GM12878 (cell line): Measurements from ENCODE around the gene CIP2A. TPM values are rescaled to one million over a fixed set of nuclear protein-coding genes. Genes with fewer than 3 reads are reported as not detected.

Experiments
- polyA plus RNA-seq, 11 experiments: library from polyadenylated mRNA; depleted of rRNA in 4 of 11; unstranded in 6 of 11; stranded (reverse) in 5 of 11; fragments of >200 nt; fragmentation: Nextera tagmentation in 4 of 11; fragmentation: Illumina TruSeq in 1 of 11; extraction: Ambion mirVana in 4 of 11; extraction: Trizol in 1 of 11; gene quantifications; 1 replicate in 1 of 11; 2 replicates in 10 of 11; pipeline versions ENCODE4 v1.2.1 to v1.2.3, GENCODE V29; 2011 to 2016; ENCODE audit warnings: inconsistent platforms in 2 of 11, missing spikeins in 2 of 11, low read depth in 1 of 11
- small RNA-seq: library from RNA; depleted of rRNA; stranded (forward); fragments of <200 nt; gene quantifications from one replicate; pipeline ENCODE3, GENCODE V24; 2014
- total RNA-seq, 4 experiments: library from RNA; depleted of rRNA in 3 of 4; stranded (reverse); fragments of >200 nt in 3 of 4; fragmentation: Illumina TruSeq in 1 of 4; extraction: Trizol in 1 of 4; gene quantifications; 2 replicates each; pipeline versions ENCODE4 v1.2.1 to v1.2.3, GENCODE V29; 2013 to 2021

The CIP2A gene
- total and polyA plus RNA-seq, 10 of the 15 experiments (the other 5 are each of a cell fraction or from before 2014, with no cell fraction given), result 12.5 to 29.7 (median 26.5) TPM

Small RNA genes lying within 50 kb of the gene (small RNA-seq; reads per million reads assigned to genes)
- not detected for gene RF00156

Other genes starting within 250 kb of the CIP2A start
- gene MYH15, start 78.8 kb downstream of the CIP2A start, total RNA-seq (2014; rRNA removed), result 0.06 and 0.16 TPM in 2 replicates
- 0.09 and 0.13 TPM in 2 replicates for gene MYH15, start 78.8 kb downstream of the CIP2A start, total RNA-seq (2014; rRNA removed; fragmentation: Illumina TruSeq; extraction: Trizol)
- gene MYH15, start 78.8 kb downstream of the CIP2A start, total RNA-seq (2021), result 0.05 and 0.13 TPM in 2 replicates
- gene MYH15, start 78.8 kb downstream of the CIP2A start, polyA plus RNA-seq (2011; rRNA removed), result 0.27 and 0.40 TPM in 2 replicates
- 0.07 and 0.13 TPM in 2 replicates for gene MYH15, start 78.8 kb downstream of the CIP2A start, polyA plus RNA-seq (2014; fragmentation: Illumina TruSeq; extraction: Trizol)
- under 1 TPM; 0.06 to 0.09 TPM for gene MYH15, start 78.8 kb downstream of the CIP2A start, polyA plus RNA-seq (2014; fragmentation: Nextera tagmentation; extraction: Ambion mirVana)
- gene MYH15, start 78.8 kb downstream of the CIP2A start, polyA plus RNA-seq (2014; rRNA removed), result 0.05 and 0.13 TPM in 2 replicates
- under 1 TPM in 1 of 2 experiments, not detected in 1; 0.12 TPM for gene MYH15, start 78.8 kb downstream of the CIP2A start, polyA plus RNA-seq (2016; fragmentation: Nextera tagmentation; extraction: Ambion mirVana)
- 5.8 and 8.4 TPM in 2 replicates for gene DZIP3, start 284 bp upstream of the CIP2A start, total RNA-seq (2014; rRNA removed)
- gene DZIP3, start 284 bp upstream of the CIP2A start, total RNA-seq (2014; rRNA removed; fragmentation: Illumina TruSeq; extraction: Trizol), result 10.1 and 10.3 TPM in 2 replicates
- 8.9 and 9.3 TPM in 2 replicates for gene DZIP3, start 284 bp upstream of the CIP2A start, total RNA-seq (2021)
- 15.6 and 27.7 TPM in 2 replicates for gene DZIP3, start 284 bp upstream of the CIP2A start, polyA plus RNA-seq (2011; rRNA removed)
- gene DZIP3, start 284 bp upstream of the CIP2A start, polyA plus RNA-seq (2014; fragmentation: Illumina TruSeq; extraction: Trizol), result 9.0 and 11.7 TPM in 2 replicates
- 1 to 10 TPM; 4.3 to 7.8 TPM for gene DZIP3, start 284 bp upstream of the CIP2A start, polyA plus RNA-seq (2014; fragmentation: Nextera tagmentation; extraction: Ambion mirVana)
- gene DZIP3, start 284 bp upstream of the CIP2A start, polyA plus RNA-seq (2014; rRNA removed), result 4.6 and 5.4 TPM in 2 replicates
- 10 to 100 TPM; 10.8 to 11.6 TPM for gene DZIP3, start 284 bp upstream of the CIP2A start, polyA plus RNA-seq (2016; fragmentation: Nextera tagmentation; extraction: Ambion mirVana)
- gene RETNLB, start 168.0 kb upstream of the CIP2A start, total RNA-seq (2014; rRNA removed), result not detected in 2 replicates
- not detected in 2 replicates for gene RETNLB, start 168.0 kb upstream of the CIP2A start, total RNA-seq (2014; rRNA removed; fragmentation: Illumina TruSeq; extraction: Trizol)
- not detected in 2 replicates for gene RETNLB, start 168.0 kb upstream of the CIP2A start, total RNA-seq (2021)
- gene RETNLB, start 168.0 kb upstream of the CIP2A start, polyA plus RNA-seq (2011; rRNA removed), result not detected in 2 replicates
- not detected in 2 replicates for gene RETNLB, start 168.0 kb upstream of the CIP2A start, polyA plus RNA-seq (2014; fragmentation: Illumina TruSeq; extraction: Trizol)
- gene RETNLB, start 168.0 kb upstream of the CIP2A start, polyA plus RNA-seq (2014; fragmentation: Nextera tagmentation; extraction: Ambion mirVana), result not detected
- not detected in 2 replicates for gene RETNLB, start 168.0 kb upstream of the CIP2A start, polyA plus RNA-seq (2014; rRNA removed)
- gene RETNLB, start 168.0 kb upstream of the CIP2A start, polyA plus RNA-seq (2016; fragmentation: Nextera tagmentation; extraction: Ambion mirVana), result not detected
- not detected in 2 replicates for gene TRAT1, start 233.3 kb upstream of the CIP2A start, total RNA-seq (2014; rRNA removed)
- 0.13 and 0.23 TPM in 2 replicates for gene TRAT1, start 233.3 kb upstream of the CIP2A start, total RNA-seq (2014; rRNA removed; fragmentation: Illumina TruSeq; extraction: Trizol)
- gene TRAT1, start 233.3 kb upstream of the CIP2A start, total RNA-seq (2021), result 0.18 and 0.56 TPM in 2 replicates
- 1.5 and 2.4 TPM in 2 replicates for gene TRAT1, start 233.3 kb upstream of the CIP2A start, polyA plus RNA-seq (2011; rRNA removed)
- 0.13 and 0.25 TPM in 2 replicates for gene TRAT1, start 233.3 kb upstream of the CIP2A start, polyA plus RNA-seq (2014; fragmentation: Illumina TruSeq; extraction: Trizol)
- under 1 TPM; 0.11 to 0.22 TPM for gene TRAT1, start 233.3 kb upstream of the CIP2A start, polyA plus RNA-seq (2014; fragmentation: Nextera tagmentation; extraction: Ambion mirVana)
- 0.18 TPM in 1 of 2 replicates, not detected in the other for gene TRAT1, start 233.3 kb upstream of the CIP2A start, polyA plus RNA-seq (2014; rRNA removed)
- under 1 TPM in 1 of 2 experiments, not detected in 1; 0.26 TPM for gene TRAT1, start 233.3 kb upstream of the CIP2A start, polyA plus RNA-seq (2016; fragmentation: Nextera tagmentation; extraction: Ambion mirVana)